ENCODE data around the gene PPP3CA. TPM values are rescaled to one million over a fixed set of nuclear protein-coding genes. Genes with fewer than 3 reads are reported as not detected.
A peak's percentile ranks its signal among the peaks of the same experiment; 100 is the strongest.

The PPP3CA gene
- polyA plus RNA-seq, 1 donor (not counting 4 experiments of a cell fraction or from before 2014, with no cell fraction given): 43.3 TPM

GRCh38 chr4:101071241-101071640 lies 276.1 kb downstream of the PPP3CA start:
- no peaks in the 10 kb centered on the region for H3K4me1 ChIP-seq (ENCODE audit: control insufficient read depth, extremely low read depth, insufficient read depth, low read length)
- H3K4me3 ChIP-seq (ENCODE audit: control insufficient read depth in 2 of 3, extremely low read depth in 1 of 3, insufficient read depth in 2 of 3, low read depth in 1 of 3, low read length in 3 of 3): no peak overlapping the region
- FAIRE-seq (no peak), DNase-seq (ENCODE audit: low read depth, low spot score) (no peak)
- no peak overlapping the region for H2AFZ ChIP-seq (ENCODE audit: control insufficient read depth, low read length)
- dilution Hi-C loops (cut with MboI; ENCODE audit: extremely low pct_ligation_motif_present, low sequenced_read_pairs): no loop called here
- H3K79me2 ChIP-seq (ENCODE audit: control insufficient read depth, insufficient read depth, low read length): no peaks in the 10 kb centered on the region
- H3K27ac ChIP-seq (ENCODE audit: control insufficient read depth, insufficient read depth, low read length): no peak overlapping the region
- peaks cover 2 to 3% of the 10 kb centered on the region in 2 experiments for H3K36me3 ChIP-seq (ENCODE audit: control insufficient read depth in 2 of 2, extremely low read depth in 1 of 2, insufficient read depth in 2 of 2, low read length in 2 of 2)
- H3K9me1 ChIP-seq (ENCODE audit: control insufficient read depth, extremely low read depth, insufficient read depth, low read length): no peaks in the 10 kb centered on the region
- no peak overlapping the region for H3K9ac ChIP-seq (ENCODE audit: control insufficient read depth, extremely low read depth, insufficient read depth, low read length)
- H3K9me3 ChIP-seq (ENCODE audit: control insufficient read depth, low read depth, low read length): no peaks in the 10 kb centered on the region
- no peak overlapping the region for H3K4me2 ChIP-seq (ENCODE audit: control insufficient read depth, extremely low read depth, insufficient read depth, low read depth, low read length)
- TF ChIP-seq EZH2 (IDR thresholded peaks at IDR 0.05; ENCODE audit: low read length) (no peak), CTCF (optimal IDR thresholded peaks at IDR 0.05 in 1 of 3, IDR thresholded peaks at IDR 0.05 in 1 of 3, conservative IDR thresholded peaks at IDR 0.05 in 1 of 3; ENCODE audit: extremely low read depth in 1 of 3, insufficient read depth in 2 of 3, low read length in 3 of 3) (no peak)
- no peaks in the 10 kb centered on the region for H4K20me1 ChIP-seq (ENCODE audit: control insufficient read depth, extremely low read depth, insufficient read depth, low read length)
- no peaks in the 10 kb centered on the region for H3K27me3 ChIP-seq (ENCODE audit: control insufficient read depth, extremely low read depth, insufficient read depth, low read length)

- H3K9me1 ChIP-seq (ENCODE audit: control insufficient read depth, extremely low read depth, insufficient read depth, low read length): no peaks in the 10 kb centered on the region
- FAIRE-seq: peak; percentile 41
These were observed 279.2 kb downstream of the PPP3CA start for GRCh38 chr4:101068115-101068514.

More at GRCh38 chr4:101068115-101068514, 279.2 kb downstream of the PPP3CA start:
- Histone ChIP-seq H3K36me3 (ENCODE audit: control insufficient read depth in 2 of 2, extremely low read depth in 1 of 2, insufficient read depth in 2 of 2, low read length in 2 of 2) (no peaks in the 10 kb centered on the region), H3K27me3 (ENCODE audit: control insufficient read depth, extremely low read depth, insufficient read depth, low read length) (no peaks in the 10 kb centered on the region), H2AFZ (ENCODE audit: control insufficient read depth, low read length) (no peak overlapping the region), H3K9me3 (ENCODE audit: control insufficient read depth, low read depth, low read length) (no peaks in the 10 kb centered on the region), H3K4me2 (ENCODE audit: control insufficient read depth, extremely low read depth, insufficient read depth, low read depth, low read length) (no peak overlapping the region), H3K9ac (ENCODE audit: control insufficient read depth, extremely low read depth, insufficient read depth, low read length) (no peak overlapping the region), H3K4me3 (ENCODE audit: control insufficient read depth in 2 of 3, extremely low read depth in 1 of 3, insufficient read depth in 2 of 3, low read depth in 1 of 3, low read length in 3 of 3) (no peak overlapping the region), H4K20me1 (ENCODE audit: control insufficient read depth, extremely low read depth, insufficient read depth, low read length) (no peaks in the 10 kb centered on the region), H3K4me1 (ENCODE audit: control insufficient read depth, extremely low read depth, insufficient read depth, low read length) (no peaks in the 10 kb centered on the region), H3K79me2 (ENCODE audit: control insufficient read depth, insufficient read depth, low read length) (no peaks in the 10 kb centered on the region), H3K27ac (ENCODE audit: control insufficient read depth, insufficient read depth, low read length) (no peak overlapping the region)
- TF ChIP-seq EZH2 (IDR thresholded peaks at IDR 0.05; ENCODE audit: low read length) (no peak), CTCF (optimal IDR thresholded peaks at IDR 0.05 in 1 of 3, IDR thresholded peaks at IDR 0.05 in 1 of 3, conservative IDR thresholded peaks at IDR 0.05 in 1 of 3; ENCODE audit: extremely low read depth in 1 of 3, insufficient read depth in 2 of 3, low read length in 3 of 3) (no peak)
- dilution Hi-C loops (cut with MboI; ENCODE audit: extremely low pct_ligation_motif_present, low sequenced_read_pairs): no loop called here
- DNase-seq (ENCODE audit: low read depth, low spot score): no peak
